Sciatic nerve (tissue), 2 donors: ENCODE measurements around the gene DLAT. TPM values are rescaled to one million over a fixed set of nuclear protein-coding genes. Genes with fewer than 3 reads are reported as not detected.

Source experiments
- ATAC-seq: fragments of 200-7000 bp; cut with Tn5 transposase; one replicate; pipeline ENCODE4 v1.9.1; 2020; ENCODE audit warnings: mild to moderate bottlenecking, moderate library complexity
- DNase-seq: peaks from one replicate; pipeline ENCODE4 v3.0.0-alpha.2; 2020; ENCODE audit warnings: low spot score
- intact Hi-C: fragments of 100-400 bp; cut with DNase I; formaldehyde crosslinking; loops from one replicate; pipeline ENCODE4 v1.14.2; 2022
- total RNA-seq: library from RNA; stranded (reverse); fragmentation: NEBNext Ultra II Directional; extraction: Animal tissue kit (Norgen Biotek cat#: 25700); gene quantifications from one replicate; pipeline ENCODE4 v1.2.1, GENCODE V29; 2021
- donor health status: DM: no; HTN: no; CAD: no.
- donor health status: DM: no; HTN: no; CAD: no.

The DLAT gene
- total RNA-seq, 1 donor from 2014 or later = 19.4 TPM

- ATAC-seq (no peak), DNase-seq (no peak)
- intact Hi-C loops = no loop called here
These were observed 72.7 kb downstream of the DLAT start for GRCh38 chr11:112097734-112098528.

GRCh38 chr11:112100462-112100861 lies 75.3 kb downstream of the DLAT start:
- ATAC-seq = no peak
- intact Hi-C loops = loop anchor here (10.0 kb wide), 1 partner anchor 184 kb away; no protein-coding TSS in a partner anchor
- no peak for DNase-seq

- ATAC-seq = no peak
- no peak for DNase-seq
- intact Hi-C loops = loop anchor here (10.0 kb wide), 1 partner anchor 181 kb away; no protein-coding TSS in a partner anchor
These were observed 78.2 kb downstream of the DLAT start for GRCh38 chr11:112103446-112103845.

- no peak for DNase-seq
- intact Hi-C loops = loop anchor here (10.0 kb wide), 1 partner anchor 179 kb away; no protein-coding TSS in a partner anchor
- ATAC-seq = no peak
These were observed 80.9 kb downstream of the DLAT start for GRCh38 chr11:112106070-112106469.

Other genes with a start within 250 kb of the DLAT start
- 27.6 TPM for gene ALG9, start 153.8 kb upstream of the DLAT start, total RNA-seq
- gene FDXACB1, start 146.2 kb upstream of the DLAT start, total RNA-seq = 1.7 TPM
- gene CFAP68, start 145.9 kb upstream of the DLAT start, total RNA-seq = 18.8 TPM
- gene CRYAB, start 113.6 kb upstream of the DLAT start, total RNA-seq = 1,238 TPM
- 14.4 TPM for gene HSPB2, start 112.7 kb upstream of the DLAT start, total RNA-seq
- not detected for gene C11orf52, start 106.5 kb upstream of the DLAT start, total RNA-seq
- gene DIXDC1, start 88.1 kb upstream of the DLAT start, total RNA-seq = 45.2 TPM
- gene PIH1D2, start 48.6 kb downstream of the DLAT start, total RNA-seq = 1.8 TPM
- 18.1 TPM for gene NKAPD1, start 48.9 kb downstream of the DLAT start, total RNA-seq
- gene TIMM8B, start 61.3 kb downstream of the DLAT start, total RNA-seq = 30.8 TPM
- gene SDHD, start 61.5 kb downstream of the DLAT start, total RNA-seq = 75.5 TPM
- 20.3 TPM for gene IL18, start 138.7 kb downstream of the DLAT start, total RNA-seq
- 0.58 TPM for gene TEX12, start 142.0 kb downstream of the DLAT start, total RNA-seq
- gene BCO2, start 150.1 kb downstream of the DLAT start, total RNA-seq = 15.6 TPM
- 39.5 TPM for gene PTS, start 201.0 kb downstream of the DLAT start, total RNA-seq
- not detected for gene PLET1, start 235.5 kb downstream of the DLAT start, total RNA-seq